Peyer's patch (tissue), 4 donors: ENCODE data around the gene ATF6B.

ENCODE experiments used
- CTCF ChIP-seq, 6 experiments: fragments of 450-650 bp in 4 of 6; fragments of 200-600 bp in 2 of 6; sonication (generic) in 1 of 6; IDR thresholded peaks; one replicate each; pipeline ENCODE4 v1.5.1; 2017 to 2019; ENCODE audit warnings: antibody characterized with exemption in 6 of 6, mild to moderate bottlenecking in 3 of 6, moderate library complexity in 1 of 6
- POLR2A ChIP-seq, 2 donors: fragments of 450-650 bp; IDR thresholded peaks; one replicate each; pipeline ENCODE4 v1.5.1; 2017; ENCODE audit warnings: antibody characterized with exemption in 2 of 2, mild to moderate bottlenecking in 2 of 2, moderate library complexity in 2 of 2

- TF ChIP-seq CTCF (IDR thresholded peaks at IDR 0.05) (no peak), POLR2A (IDR thresholded peaks at IDR 0.05) (no peak)
Observed at GRCh38 chr6:32108727-32109113, 19.3 kb downstream of the ATF6B start.
